IPS DF 19.7 (cell line): ENCODE results near the gene SHB.

Source experiments
- DNase-seq: peaks from one replicate; pipeline ENCODE4 v3.0.0-alpha.2; 2013; ENCODE audit warnings: low read depth, low spot score

The SHB gene

DNA sequence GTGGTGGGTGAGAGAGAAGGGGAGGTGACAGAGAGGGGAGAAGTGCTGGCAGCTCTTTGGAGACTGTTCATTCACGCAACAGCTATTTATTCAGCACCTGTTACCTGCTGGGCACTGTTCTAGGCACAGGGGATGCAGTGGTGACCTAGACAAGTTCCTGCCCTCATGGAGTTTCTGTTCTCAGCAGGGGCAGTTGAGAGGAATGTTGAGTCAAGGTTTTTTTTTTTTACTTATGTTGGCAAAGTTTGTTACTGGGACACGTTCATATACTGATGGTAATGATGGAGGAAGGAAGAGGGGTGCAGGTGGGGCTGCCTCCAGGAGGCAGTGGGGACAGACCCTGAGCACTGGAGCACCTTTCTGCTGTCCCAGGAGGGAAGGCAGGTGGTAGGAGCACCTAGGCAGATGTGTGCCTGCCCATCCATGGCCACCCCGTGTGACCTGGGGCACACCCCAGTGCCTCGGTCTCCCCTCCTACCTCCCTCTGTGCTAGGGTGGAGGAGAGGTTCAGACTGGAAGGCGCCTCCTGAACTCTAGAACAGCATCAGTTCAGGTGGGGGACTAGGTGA lies 115.7 kb downstream of the SHB start:
- no peak for DNase-seq

DNA sequence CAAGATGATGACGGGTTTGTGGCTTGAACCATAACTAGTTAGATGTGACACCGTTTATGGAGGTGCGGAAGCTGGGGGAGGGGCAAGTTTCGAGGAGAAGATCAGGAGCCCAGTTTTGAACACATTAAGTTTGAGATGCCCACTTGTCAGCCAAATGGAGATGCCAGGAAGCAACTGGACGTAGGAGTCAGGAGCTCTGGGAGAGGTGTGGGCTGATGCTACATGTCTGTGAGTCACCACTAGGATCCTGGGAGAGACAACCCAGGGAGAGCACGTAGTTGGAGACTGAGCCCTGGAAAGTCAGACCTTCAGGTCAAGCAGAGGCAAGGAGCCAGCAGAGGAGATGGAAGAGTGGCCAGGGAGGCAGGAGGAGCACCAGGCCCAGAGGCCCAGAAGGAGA lies 116.3 kb downstream of the SHB start:
- DNase-seq, result no peak

DNA sequence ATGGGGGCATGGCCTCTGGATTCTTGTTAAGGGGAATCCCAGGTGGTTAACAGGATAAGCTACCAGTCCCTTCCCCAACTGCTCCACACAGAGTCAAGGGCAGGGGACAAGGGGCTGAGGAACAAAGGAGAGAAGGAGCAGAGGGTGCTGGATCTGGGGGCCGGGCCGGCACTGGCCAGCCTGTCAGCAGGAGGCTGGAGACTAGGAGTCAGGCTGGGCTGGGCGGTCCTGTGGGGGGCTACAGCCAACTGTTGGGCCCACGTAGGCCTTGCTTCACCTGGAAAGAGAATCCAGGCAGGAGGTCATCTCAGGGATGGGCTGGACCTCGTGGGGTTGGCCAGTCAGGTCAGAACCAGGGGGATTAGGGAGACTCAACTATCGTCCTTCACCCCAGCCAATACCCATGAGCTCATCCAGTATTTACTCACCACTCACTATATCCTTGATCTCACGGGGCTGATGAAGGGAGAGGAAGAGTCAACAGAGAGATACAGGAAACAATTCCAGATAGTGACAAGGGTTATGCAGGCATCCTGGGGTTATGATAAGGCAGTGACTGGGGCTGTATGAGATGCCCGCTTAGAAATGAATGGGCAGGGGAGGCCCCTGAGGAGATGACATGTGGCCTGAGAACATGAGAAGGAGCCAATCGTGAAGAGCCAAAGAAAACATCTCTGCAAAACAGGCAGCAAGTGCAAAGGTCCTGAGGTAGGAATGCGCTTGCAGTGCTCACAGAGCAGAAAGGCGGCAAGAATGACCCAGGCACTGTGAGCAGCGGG lies 117.2 kb downstream of the SHB start:
- no peak for DNase-seq

DNA sequence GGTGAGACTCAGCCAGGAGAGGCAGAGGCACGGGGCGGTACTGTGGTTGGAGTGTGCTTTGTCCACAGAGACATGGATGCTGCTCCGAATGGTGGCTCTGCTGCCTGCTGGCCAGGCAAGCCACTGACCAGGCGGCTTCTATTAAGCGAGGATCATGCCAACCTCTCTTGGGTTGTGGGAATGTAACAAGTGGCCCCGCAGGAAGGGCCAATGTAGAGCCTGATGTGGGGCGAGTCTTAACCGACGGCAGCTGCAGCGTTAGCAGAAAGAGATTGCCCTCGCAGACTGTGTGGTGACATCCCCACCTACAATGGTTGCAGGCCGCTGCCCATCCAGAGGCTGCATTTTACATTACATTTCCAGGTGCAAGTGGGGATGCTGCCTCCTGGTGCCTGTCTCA lies 118.5 kb downstream of the SHB start:
- DNase-seq, result no peak

DNA sequence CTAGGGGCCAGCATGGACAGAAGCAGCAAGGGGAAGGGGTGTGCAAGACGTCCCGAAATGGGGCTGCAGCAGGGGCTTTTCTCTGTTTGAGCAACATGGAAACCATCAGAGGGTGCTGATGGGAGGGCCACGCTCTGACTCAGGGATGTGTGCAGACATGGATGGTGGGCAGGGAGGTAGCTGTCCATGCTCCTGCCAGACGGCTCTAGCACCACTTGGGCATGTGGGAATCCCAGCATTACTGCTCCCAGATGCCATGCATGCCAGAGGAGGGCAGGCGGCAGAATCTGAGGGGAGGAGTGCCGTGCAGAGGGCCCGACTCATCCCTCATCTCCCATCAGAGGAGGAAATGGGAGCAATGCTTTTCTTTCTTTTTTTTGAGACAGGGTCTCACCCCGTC lies 119.5 kb downstream of the SHB start:
- no peak for DNase-seq

DNA sequence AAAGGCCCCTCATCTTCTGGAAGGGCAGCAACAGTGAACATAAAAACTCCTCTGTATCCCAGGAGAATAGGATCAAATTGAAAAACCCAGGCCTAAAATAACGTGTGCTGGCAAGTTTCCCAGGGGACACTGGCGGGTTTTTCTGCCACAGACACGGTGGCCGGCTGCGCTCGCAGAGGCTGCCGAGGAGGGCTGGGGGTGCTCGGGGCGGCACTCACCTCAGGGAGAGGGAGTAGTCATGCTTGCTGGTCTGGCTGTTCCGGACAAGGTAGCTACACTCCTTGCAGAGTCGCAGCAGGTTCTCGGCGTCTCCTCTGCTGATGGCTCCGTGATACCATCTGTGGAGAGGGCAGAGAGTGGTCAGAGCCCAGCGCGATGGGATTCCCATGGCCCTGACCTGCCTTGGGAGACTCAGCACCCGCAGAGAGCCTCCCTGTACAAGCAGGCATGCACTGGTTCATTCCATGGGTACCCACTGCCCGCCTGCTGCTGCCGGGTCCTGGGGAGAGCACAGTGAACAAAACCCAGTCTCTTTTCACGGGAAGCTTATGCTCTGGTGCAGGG lies 120.5 kb downstream of the SHB start:
- no peak for DNase-seq

DNA sequence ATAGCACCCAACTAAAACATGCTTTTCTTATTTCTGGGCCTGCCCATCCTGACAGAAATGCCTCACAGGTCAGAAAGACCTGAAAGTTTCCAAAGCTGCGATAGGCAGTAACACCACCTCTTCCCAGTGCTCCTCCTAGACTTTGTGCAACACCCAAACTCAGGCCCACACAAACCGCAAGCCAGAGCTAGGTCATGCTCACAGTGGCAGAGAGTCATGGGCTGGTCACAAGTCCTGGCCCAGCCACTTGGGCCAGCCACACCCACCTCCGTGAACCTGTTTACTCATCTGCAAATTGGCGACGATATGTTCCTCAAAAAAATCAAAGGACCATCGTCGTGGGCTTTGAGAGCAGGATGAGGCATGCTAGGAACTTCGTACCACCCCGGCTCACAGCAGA lies 121.0 kb downstream of the SHB start:
- no peak for DNase-seq

DNA sequence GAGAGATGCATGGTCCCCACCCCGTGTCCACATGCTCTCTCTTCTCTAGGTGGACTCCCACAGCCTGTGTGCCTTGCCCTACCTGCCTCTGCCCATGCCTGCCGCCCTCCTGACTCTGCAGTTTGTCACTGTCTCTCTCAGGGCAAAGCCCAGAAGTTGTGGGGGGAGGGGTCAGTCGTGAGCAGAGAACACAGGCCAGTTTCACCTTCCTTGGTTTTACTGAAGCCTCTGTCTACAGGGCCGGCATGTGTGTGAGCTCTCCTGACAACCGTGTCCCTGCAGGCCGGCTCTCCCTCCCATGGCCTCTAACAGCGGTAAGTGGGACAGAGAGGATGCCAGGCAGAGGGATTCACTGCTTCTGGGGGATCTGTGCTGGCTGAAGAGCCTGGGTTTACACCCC lies 121.6 kb downstream of the SHB start:
- DNase-seq, result no peak

DNA sequence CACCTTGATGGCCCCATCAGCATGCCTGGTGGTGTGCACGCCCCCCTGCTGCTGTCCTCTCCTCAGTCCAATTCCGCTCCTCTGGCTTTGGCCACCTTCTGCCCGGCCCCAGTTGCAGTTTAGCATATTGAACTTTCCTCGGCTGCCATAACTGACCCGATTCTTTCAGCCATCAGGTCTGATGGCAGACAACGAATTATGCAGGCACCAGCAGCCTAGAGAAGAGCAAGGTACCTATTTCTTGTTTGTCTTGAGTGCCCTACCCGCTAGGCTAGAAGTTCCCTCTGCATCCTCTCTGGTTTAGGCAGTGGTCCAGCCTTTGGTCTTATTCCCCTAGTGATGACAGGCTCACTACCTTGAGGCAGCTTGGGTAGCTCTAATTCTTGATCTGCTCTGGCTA lies 122.1 kb downstream of the SHB start:
- DNase-seq, result no peak

DNA sequence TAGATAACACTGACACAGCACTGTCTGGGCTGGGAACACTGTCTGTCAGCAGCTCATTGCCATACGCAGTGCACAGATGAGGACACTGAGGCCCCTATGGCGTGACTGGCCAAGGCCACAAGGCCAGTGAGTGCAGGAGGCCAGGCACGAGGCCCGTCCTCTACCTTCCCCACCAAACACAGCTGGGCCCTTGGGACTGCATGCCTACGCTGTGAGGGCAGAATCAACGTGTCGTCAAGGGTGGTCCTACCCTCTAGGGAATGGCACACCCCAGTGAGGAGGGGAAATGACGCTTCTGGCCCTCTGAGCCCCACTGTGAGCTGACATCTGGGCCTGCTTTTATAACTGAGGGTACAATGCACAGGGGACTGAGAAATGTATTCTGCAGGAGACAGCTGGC lies 123.0 kb downstream of the SHB start:
- DNase-seq, result no peak

DNA sequence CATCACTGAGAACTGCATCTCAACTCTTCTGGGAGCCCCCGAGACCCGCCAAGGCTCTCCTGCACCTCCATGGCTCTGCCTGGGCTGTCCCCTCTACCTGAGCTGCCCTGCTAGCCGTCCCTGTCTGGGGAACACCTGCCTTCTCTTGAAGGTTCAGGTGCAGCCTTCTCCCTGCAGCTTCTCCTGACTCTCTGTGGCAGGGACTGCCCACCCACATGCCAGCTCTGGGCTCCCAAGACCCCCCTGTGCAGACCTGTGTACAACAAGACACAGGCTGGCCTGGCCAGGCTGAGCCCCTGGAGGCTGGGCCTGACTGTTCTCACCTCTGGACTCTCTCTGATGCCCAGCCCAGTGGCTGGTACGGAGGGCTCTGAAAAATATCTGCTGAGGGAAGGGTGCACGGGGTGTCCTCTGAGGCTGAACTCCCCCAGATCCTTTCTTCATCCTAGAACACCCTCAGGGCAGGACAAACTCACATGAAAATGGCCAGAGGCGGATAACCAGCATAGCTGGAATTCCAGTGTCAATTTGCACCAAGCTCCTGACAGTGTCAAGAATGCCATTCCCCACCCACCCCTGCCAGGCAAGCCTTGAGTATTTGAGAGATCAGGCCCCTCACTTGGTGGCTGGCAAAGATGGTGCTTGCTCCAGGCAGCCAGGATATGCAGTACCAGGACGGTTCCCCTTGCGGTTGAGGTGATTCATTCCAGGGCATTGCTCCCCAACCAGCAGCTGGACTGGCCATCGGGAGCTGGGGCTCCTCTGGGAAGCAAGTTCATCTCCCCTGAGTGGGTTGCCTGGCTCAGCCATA lies 124.2 kb downstream of the SHB start:
- no peak for DNase-seq

DNA sequence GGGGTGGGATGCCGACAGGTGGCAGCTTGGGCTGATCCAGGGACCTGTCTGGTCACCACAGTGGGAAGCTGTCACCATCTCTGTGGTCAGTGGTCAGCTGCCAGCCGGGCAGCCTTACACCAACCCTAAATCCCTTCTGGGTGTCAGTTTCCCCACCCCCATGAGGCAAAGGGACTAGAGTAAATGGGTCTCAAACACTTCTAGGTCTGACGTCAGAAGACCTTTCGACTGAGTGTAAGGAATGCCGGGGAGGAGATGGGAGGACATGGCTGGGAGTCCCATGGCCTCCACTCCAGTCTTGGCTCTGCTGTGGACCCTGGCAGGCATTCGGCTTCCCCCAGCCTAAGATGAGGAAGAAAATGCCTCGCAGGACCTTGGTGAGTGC lies 124.8 kb downstream of the SHB start:
- no peak for DNase-seq

DNA sequence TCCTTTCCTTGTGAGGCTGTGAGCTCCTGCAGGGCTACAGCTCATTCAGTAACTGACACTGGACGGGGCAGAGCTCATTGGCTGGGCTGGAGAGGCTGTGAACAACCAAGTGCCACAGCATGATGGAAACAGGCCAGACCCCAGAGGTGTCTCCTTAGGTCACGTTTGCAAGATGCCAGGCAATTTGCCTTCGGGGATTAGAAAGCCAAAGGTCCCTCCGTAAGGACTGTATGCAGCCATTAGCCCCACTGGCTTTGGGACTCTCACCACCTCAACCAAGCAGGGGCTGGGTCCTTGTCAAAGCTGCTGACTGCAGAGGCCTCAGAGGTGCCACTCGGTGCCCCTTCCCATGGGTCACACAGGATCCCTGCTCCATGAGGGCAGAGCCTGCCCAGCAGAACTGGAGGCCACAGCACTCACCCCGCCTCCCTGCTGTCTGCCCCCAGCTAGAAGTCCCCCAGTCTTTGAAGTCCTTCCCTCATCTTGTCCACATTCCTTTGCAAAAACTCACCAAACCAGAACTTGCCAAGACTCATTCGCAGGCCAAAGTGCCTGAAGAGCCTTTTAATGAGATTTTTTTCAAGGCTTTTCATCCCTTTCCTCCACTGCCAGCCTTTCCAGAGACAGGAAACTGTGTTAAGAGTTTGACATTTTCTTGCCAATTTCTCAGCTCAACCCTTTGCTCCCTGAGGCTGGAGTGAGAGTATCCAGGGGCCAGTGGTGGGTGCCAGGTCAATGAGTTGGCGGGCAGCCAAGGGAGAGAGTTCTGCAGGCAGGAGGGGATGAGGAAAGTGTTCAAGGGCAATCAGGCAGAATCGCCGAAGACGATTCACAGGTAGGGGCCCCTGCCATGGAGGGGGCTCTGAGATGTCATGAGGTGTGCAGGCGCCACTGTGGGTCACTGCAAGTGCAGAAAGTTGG lies 125.4 kb downstream of the SHB start:
- no peak for DNase-seq

DNA sequence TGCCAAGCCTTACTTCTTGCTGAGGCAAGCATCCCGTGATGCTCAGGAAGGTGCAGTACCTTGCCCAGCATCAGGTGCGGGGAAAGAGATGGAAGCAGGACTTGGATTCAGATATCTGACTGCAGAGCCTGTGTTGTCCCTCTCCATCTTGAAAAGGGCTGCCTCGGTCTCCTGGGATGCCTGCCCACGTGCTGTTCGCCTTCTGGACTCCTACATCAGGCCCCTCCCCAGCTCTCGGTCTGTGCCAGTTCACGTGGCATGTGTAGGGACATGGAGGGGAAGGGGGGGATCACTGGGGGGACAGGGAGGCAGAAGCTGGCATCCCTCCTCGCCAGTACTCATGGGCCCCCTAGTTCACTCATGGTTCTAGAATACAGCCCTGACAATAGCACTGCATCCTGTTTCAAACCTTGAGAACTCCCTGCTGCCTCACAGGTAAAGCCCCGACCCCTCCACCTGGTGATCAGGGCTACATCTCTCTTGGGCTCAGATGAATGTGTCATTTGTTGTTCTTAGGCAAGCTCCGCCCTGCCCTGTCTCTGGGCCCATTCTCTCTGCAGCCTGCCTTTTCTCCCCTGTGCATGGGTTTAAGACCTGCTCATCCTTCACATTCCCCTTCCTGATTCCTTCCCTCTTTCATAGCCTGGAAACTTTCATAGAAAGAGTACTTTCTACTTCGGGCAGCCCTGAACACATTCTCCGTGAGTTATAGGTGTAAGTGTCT lies 126.2 kb downstream of the SHB start:
- no peak for DNase-seq

DNA sequence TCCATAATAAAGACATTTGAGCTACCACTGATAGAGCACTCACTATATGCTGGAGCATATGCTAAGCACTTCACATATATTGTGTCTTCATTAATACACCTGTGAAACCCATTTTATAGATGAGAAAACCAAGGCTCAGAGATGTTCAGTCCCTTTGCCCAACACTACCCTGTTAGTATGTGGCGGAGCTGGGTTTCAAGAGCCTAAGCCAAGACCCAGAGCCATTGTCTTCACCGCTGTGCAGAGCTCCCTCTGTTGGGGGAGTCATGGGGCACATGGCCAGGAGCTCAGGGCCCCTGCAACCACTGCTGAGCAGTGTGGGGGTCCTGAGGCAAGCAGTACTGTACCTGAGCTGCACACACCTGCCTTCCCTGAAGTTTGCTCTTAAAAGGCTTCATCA lies 127.8 kb downstream of the SHB start:
- DNase-seq, result no peak

DNA sequence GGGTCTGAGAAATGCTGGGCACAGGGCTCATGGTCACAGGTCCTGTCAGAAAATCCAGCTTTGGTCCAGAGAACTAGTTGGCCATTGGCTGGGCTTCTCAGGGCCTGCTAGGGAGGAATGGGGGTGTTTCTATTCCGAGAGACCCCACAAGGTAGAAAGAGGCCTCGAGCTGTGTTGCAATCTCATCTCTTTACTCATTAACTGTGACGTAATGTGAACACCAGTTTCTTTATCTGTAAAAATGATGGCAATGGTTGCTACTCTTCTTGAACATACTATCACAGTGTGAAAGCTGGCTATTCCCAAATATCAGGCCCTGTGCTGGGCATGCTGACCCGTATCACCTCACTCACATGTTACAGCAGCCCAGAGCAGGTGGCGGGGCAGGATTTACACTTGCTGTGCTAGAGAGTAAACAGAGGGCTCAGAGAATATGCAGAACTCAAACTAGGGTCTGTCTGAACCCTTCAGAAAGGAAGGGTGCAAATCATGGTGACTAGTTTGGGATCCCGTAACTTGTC lies 129.4 kb downstream of the SHB start:
- DNase-seq, result no peak

DNA sequence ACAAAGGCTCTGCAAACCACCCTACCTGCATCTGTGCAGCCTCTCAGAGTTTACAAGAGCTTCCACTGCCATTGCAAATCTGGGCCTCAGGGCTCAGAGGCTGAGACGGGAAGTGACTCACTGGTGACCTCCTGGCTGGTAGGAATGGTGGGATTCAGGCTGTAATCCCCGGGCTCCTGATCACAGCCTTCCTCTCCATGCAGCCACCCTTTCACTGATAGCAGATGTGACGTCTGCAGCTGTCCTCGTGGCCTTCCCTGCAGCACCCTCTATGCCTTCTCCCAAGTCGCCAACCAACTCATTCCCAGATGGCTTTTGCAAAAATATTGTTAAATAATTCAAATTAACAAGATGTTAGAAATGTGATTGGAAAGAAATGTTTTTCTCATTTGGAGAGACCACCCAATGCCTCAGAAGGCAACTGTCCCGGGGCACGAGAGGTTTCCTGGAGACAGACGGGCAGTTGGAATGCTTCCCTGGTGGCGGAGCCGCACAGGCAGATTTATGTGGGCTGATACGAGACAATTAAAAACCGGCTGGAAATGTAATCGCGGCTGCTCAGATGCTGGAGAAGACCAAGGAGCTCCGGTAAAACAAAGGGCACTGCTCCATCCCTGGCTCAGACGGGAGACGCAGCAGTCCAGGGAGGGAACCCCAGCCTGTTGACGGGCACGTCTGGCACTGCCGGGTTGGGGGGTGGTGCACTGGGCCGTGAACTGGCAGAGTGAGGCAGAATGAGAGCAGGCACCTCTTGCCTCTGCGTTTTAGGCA lies 130.7 kb downstream of the SHB start:
- DNase-seq, result no peak

DNA sequence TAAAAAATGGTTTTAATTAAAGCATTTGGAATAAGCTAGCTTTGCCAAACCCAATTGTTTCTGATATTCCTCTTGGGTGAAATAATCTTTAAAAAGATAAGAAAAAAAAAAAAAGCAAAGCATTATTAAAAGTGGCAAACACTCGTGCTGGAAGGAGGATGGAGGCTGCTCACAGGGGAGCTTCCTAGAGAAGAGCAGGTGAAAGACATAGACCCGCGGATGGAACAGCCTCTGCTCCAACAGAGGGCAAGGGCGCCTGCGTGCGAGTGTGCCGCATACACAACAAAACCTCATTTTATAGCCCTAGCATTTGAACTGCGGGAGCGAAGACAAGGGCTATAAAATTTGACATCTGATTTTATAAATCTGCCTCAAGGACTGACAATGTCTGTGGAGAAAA lies 131.7 kb downstream of the SHB start:
- no peak for DNase-seq

DNA sequence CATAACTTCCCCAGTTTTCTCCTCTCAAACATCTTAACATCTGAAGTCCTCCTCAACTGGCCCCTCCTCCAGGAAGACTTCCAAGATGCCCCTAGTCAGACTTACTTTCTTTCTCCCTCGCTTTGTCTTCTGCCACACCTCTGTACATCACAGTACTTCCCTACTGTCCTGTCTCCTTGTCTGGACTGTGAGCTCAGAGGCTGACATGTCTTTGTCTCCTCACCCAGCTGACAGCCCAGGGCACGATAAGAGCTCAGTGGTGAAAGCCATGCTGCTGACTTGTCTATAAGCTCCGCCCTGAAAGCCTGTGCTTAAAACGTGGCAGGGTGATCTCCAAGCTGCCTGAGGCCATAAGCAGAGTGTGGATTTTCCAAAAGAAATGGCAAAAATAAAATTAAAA lies 132.1 kb downstream of the SHB start:
- DNase-seq, result no peak

DNA sequence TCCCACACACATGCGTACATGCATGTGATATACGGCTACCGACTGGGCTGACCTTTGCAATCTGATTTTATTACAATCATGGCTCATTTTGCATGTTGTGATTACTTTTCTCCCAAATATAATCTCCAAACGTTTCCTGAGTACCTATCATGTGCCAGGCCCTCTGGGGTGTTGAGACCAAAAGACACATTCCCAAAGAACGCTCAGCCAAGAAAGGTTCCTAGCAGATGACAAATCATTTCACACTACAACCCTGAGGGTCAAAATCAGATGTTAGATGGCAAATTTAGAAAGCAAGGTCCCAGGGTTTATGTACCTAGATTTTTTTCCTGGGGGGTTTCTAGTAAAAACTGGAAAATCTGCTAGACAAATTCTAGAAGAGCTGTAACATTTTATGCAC lies 132.7 kb downstream of the SHB start:
- no peak for DNase-seq
